GM23338 (cell line): Measurements from ENCODE around the gene SMC1A. TPM values are rescaled to one million over a fixed set of nuclear protein-coding genes. Genes with fewer than 3 reads are reported as not detected.

ENCODE experiments used
- ATAC-seq: fragments of 200-7000 bp; cut with Tn5 transposase; 3 replicates; pipeline ENCODE4 v1.9.1; 2020
- DNase-seq: peaks from one replicate; pipeline ENCODE4 v3.0.0-alpha.2; 2015; ENCODE audit warnings: low spot score
- H2AFZ ChIP-seq: fragments of 200-600 bp; sonication (generic); 2 replicates; pipeline ENCODE4 v1.8.0; 2016; ENCODE audit warnings: antibody characterized with exemption, mild to moderate bottlenecking, moderate library complexity
- H3F3A ChIP-seq: fragments of 200-600 bp; sonication (generic); replicated peaks from 2 replicates; pipeline ENCODE4 v1.8.0; 2017; ENCODE audit warnings: antibody characterized with exemption, mixed run types, low read depth
- H3K27ac ChIP-seq: fragments of 200-600 bp; sonication (generic); 2 replicates; pipeline ENCODE4 v1.6.1; 2016; ENCODE audit warnings: low read depth
- H3K27me3 ChIP-seq: fragments of 200-600 bp; sonication (generic); 2 replicates; pipeline ENCODE4 v1.8.0; 2016; ENCODE audit warnings: mild to moderate bottlenecking, mixed run types, moderate library complexity; ENCODE audit not compliant: insufficient read depth
- H3K36me3 ChIP-seq: fragments of 200-600 bp; sonication (generic); 2 replicates; pipeline ENCODE4 v1.8.0; 2016; ENCODE audit warnings: mild to moderate bottlenecking; ENCODE audit not compliant: insufficient read depth
- H3K4me1 ChIP-seq: fragments of 200-600 bp; sonication (generic); 2 replicates; pipeline ENCODE4 v1.8.0; 2016; ENCODE audit warnings: mild to moderate bottlenecking, moderate library complexity; ENCODE audit not compliant: insufficient read depth
- H3K4me2 ChIP-seq: fragments of 200-600 bp; sonication (generic); 2 replicates; pipeline ENCODE4 v1.7.1; 2017; ENCODE audit warnings: mixed run types
- H3K4me3 ChIP-seq: fragments of 200-600 bp; sonication (generic); 2 replicates; pipeline ENCODE4 v1.6.1; 2016; ENCODE audit warnings: mixed run types
- H3K79me2 ChIP-seq: fragments of 200-600 bp; sonication (generic); replicated peaks from 2 replicates; pipeline ENCODE4 v1.8.0; 2017; ENCODE audit warnings: mild to moderate bottlenecking; ENCODE audit not compliant: insufficient read depth
- H3K9me2 ChIP-seq: fragments of 200-600 bp; sonication (generic); 2 replicates; pipeline ENCODE4 v1.8.0; 2017; ENCODE audit not compliant: insufficient read depth
- H4K20me1 ChIP-seq: fragments of 200-600 bp; sonication (generic); replicated peaks from 2 replicates; pipeline ENCODE4 v1.8.0; 2017; ENCODE audit warnings: mild to moderate bottlenecking; ENCODE audit not compliant: insufficient read depth
- H3K27ac Mint-ChIP-seq: 2 replicates; pipeline ENCODE4 v1.8.0; 2020; ENCODE audit warnings: inconsistent platforms, mild to moderate bottlenecking, moderate library complexity, mixed read lengths
- H3K27me3 Mint-ChIP-seq: 3 replicates; pipeline ENCODE4 v1.8.0; 2022; ENCODE audit warnings: low read depth, mild to moderate bottlenecking, moderate library complexity, mixed read lengths, inconsistent platforms; ENCODE audit not compliant: insufficient read depth, poor library complexity
- H3K36me3 Mint-ChIP-seq: 3 replicates; pipeline ENCODE4 v1.8.0; 2021; ENCODE audit warnings: low read depth, mild to moderate bottlenecking, inconsistent platforms, moderate library complexity, mixed read lengths
- H3K4me1 Mint-ChIP-seq: 3 replicates; pipeline ENCODE4 v1.8.0; 2020; ENCODE audit warnings: mild to moderate bottlenecking, inconsistent platforms, mixed read lengths
- H3K4me3 Mint-ChIP-seq: 3 replicates; pipeline ENCODE4 v1.8.0; 2021; ENCODE audit warnings: moderate library complexity, mild to moderate bottlenecking, inconsistent platforms, mixed read lengths
- H3K9me3 Mint-ChIP-seq: 3 replicates; pipeline ENCODE4 v1.8.0; 2020; ENCODE audit warnings: moderate library complexity, mild to moderate bottlenecking, inconsistent platforms, mixed read lengths
- EZH2 ChIP-seq: fragments of 200-600 bp; sonication (generic); IDR thresholded peaks from one replicate; pipeline ENCODE4 v1.8.0; 2017; ENCODE audit warnings: antibody characterized with exemption, mild to moderate bottlenecking, low read depth; ENCODE audit not compliant: unreplicated experiment
- POLR2AphosphoS5 ChIP-seq: IDR thresholded peaks from 2 replicates; pipeline ENCODE4 v1.6.1; 2016; ENCODE audit warnings: antibody characterized with exemption, low read depth
- STAT1 ChIP-seq: IDR thresholded peaks from one replicate; pipeline ENCODE4 v1.6.1; 2016; ENCODE audit warnings: antibody characterized with exemption; ENCODE audit not compliant: unreplicated experiment
- ZNF114 ChIP-seq: fragments of 250-450 bp; sonication (Bioruptor Pico); IDR thresholded peaks from 2 replicates; pipeline ENCODE4 v1.5.0; 2020; ENCODE audit warnings: mild to moderate bottlenecking, moderate library complexity
- ZNF331 ChIP-seq: fragments of 250-450 bp; sonication (Bioruptor Pico); IDR thresholded peaks from 2 replicates; pipeline ENCODE4 v1.5.0; 2020; ENCODE audit warnings: low read depth, mild to moderate bottlenecking, moderate library complexity
- ZNF462 ChIP-seq: fragments of 250-450 bp; sonication (Bioruptor Pico); IDR thresholded peaks from 2 replicates; pipeline ENCODE4 v1.5.0; 2020; ENCODE audit warnings: mild to moderate bottlenecking, moderate library complexity
- polyA plus RNA-seq: library from polyadenylated mRNA; unstranded; fragments of >200 nt; fragmentation: Nextera tagmentation; extraction: Ambion mirVana; gene quantifications from 2 replicates; pipeline ENCODE4 v1.2.1, GENCODE V29; 2016
- total RNA-seq: library from RNA; depleted of rRNA; stranded (reverse); fragments of >200 nt; shearing (Covaris generic); gene quantifications from 2 replicates; pipeline ENCODE4 v1.2.3, GENCODE V29; 2014

Gene SMC1A
- total and polyA plus RNA-seq, 2 experiments from 2014 or later: 63.3 to 69.0 TPM

DNA sequence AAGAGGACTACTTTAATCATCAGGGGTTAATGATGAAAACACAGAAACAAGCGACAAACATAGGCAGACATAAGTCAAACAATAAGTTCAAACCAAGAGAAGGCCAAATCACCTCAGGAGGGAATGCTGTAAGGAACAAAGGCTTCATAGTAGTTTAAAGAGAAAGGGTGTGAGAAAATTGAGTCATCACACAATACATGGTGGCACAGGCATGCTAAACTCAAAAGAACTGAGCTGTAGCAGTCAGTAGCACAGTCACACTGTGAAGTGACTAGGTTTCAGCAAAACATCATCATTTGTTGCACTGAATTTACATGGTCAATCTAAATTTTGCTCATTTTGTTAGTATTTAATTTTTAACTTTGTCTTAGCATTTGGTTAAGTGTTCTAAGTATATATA, 24.2 kb downstream of the SMC1A start:
- Histone ChIP-seq H3K79me2 (no peaks in the 10 kb centered on the region), H3K9me2 (no peaks in the 10 kb centered on the region), H3K27ac (no peak overlapping the region), H4K20me1 (no peaks in the 10 kb centered on the region; the same call in none of the 2 replicates), H3K4me3 (no peak overlapping the region), H3K27me3 (no peaks in the 10 kb centered on the region), H3K4me1 (peaks cover 6% of the 10 kb centered on the region; the same call in 1 of the 2 replicates), H3K4me2 (no peak overlapping the region), H3K36me3 (peaks cover 18% of the 10 kb centered on the region; the same call in 1 of the 2 replicates), H3F3A (no peaks in the 10 kb centered on the region), H2AFZ (no peak overlapping the region)
- H3K4me3 Mint-ChIP-seq: no peak overlapping the region
- H3K27me3 Mint-ChIP-seq: peaks cover 2% of the 10 kb centered on the region
- TF ChIP-seq ZNF331 (CRISPR knock-in tag) (no peak), ZNF114 (CRISPR knock-in tag) (no peak), ZNF462 (CRISPR knock-in tag) (no peak), EZH2 (no peak), STAT1 (no peak)
- H3K4me1 Mint-ChIP-seq: peaks cover 26% of the 10 kb centered on the region
- no peak for DNase-seq
- H3K9me3 Mint-ChIP-seq: no peaks in the 10 kb centered on the region
- H3K27ac Mint-ChIP-seq: no peak overlapping the region
- ATAC-seq: no peak
- H3K36me3 Mint-ChIP-seq: peaks cover 68% of the 10 kb centered on the region

GRCh38 chrX:53395605-53396298, 26.7 kb downstream of the SMC1A start:
- ATAC-seq: no peak
- H3K36me3 ChIP-seq: peaks cover 9% of the 10 kb centered on the region; the same call in 1 of the 2 replicates
- no peak overlapping the region for H3K27ac ChIP-seq
- no peaks in the 10 kb centered on the region; the same call in none of the 2 replicates for H4K20me1 ChIP-seq
- no peak for DNase-seq
- no peaks in the 10 kb centered on the region for H3F3A ChIP-seq
- no peaks in the 10 kb centered on the region for H3K9me2 ChIP-seq
- peaks cover 2% of the 10 kb centered on the region for H3K27me3 Mint-ChIP-seq
- H3K9me3 Mint-ChIP-seq: no peaks in the 10 kb centered on the region
- peaks cover 55% of the 10 kb centered on the region for H3K36me3 Mint-ChIP-seq
- peaks cover 4% of the 10 kb centered on the region; the same call in 1 of the 2 replicates for H3K4me1 ChIP-seq
- H3K4me3 ChIP-seq: no peak overlapping the region
- no peaks in the 10 kb centered on the region for H3K79me2 ChIP-seq
- no peak overlapping the region; the same call in 1 of the 2 replicates for H3K27ac Mint-ChIP-seq
- H3K4me1 Mint-ChIP-seq: peaks cover 15% of the 10 kb centered on the region
- H3K27me3 ChIP-seq: no peaks in the 10 kb centered on the region
- no peak overlapping the region for H2AFZ ChIP-seq
- no peak for TF ChIP-seq POLR2AphosphoS5
- no peak overlapping the region for H3K4me2 ChIP-seq
- H3K4me3 Mint-ChIP-seq: no peak overlapping the region
